MCF 10A (cell line): Measurements from ENCODE around the gene PIEZO2. TPM values are rescaled to one million over a fixed set of nuclear protein-coding genes. Genes with fewer than 3 reads are reported as not detected.

Experiments
- BruUV-seq: library from RNA; stranded (reverse); fragments of 400-500 nt; replicated peaks from 2 replicates; lab custom pipeline; 2021; lab: Mats Ljungman, UMichigan
- CTCF ChIA-PET: fragments of 300-600 bp; sonication (Branson Sonifier 250); formaldehyde crosslinking; extraction: SDS; loops from one replicate; lab custom pipeline; 2021; ENCODE audit warnings: antibody characterized with exemption, inconsistent platforms; lab: Yijun Ruan, JAX
- POLR2A ChIA-PET: fragments of 300-600, 350-650 bp; sonication (Branson Sonifier 250); formaldehyde crosslinking; extraction: SDS; loops from one replicate; lab custom pipeline; 2020; ENCODE audit warnings: antibody characterized with exemption, inconsistent platforms; lab: Yijun Ruan, JAX
- DNase-seq: peaks from one replicate; pipeline ENCODE4 v3.0.0-alpha.2; 2018; ENCODE audit not compliant: unreplicated experiment
- H3K27ac Mint-ChIP-seq: one replicate; pipeline ENCODE4 v1.8.0; 2022; ENCODE audit warnings: mild to moderate bottlenecking, low read depth, mixed read lengths; ENCODE audit not compliant: unreplicated experiment
- H3K27me3 Mint-ChIP-seq: one replicate; pipeline ENCODE4 v1.8.0; 2022; ENCODE audit warnings: mixed read lengths; ENCODE audit not compliant: insufficient read depth, unreplicated experiment
- H3K36me3 Mint-ChIP-seq: one replicate; pipeline ENCODE4 v1.8.0; 2022; ENCODE audit warnings: mild to moderate bottlenecking, moderate library complexity, mixed read lengths; ENCODE audit not compliant: insufficient read depth, unreplicated experiment
- H3K4me1 Mint-ChIP-seq: one replicate; pipeline ENCODE4 v1.8.0; 2022; ENCODE audit warnings: mixed read lengths; ENCODE audit not compliant: insufficient read depth, unreplicated experiment
- H3K4me3 Mint-ChIP-seq: one replicate; pipeline ENCODE4 v1.8.0; 2022; ENCODE audit warnings: mild to moderate bottlenecking, moderate library complexity, mixed read lengths; ENCODE audit not compliant: unreplicated experiment
- H3K9me3 Mint-ChIP-seq: one replicate; pipeline ENCODE4 v1.8.0; 2022; ENCODE audit warnings: mixed read lengths; ENCODE audit not compliant: unreplicated experiment
- CTCF ChIP-seq: fragments of 200-600 bp; IDR thresholded peaks from one replicate; pipeline ENCODE4 v1.8.0; 2022; ENCODE audit warnings: antibody characterized with exemption, mild to moderate bottlenecking; ENCODE audit not compliant: unreplicated experiment
- intact Hi-C: fragments of 100-400 bp; cut with micrococcal nuclease; formaldehyde crosslinking; loops from 2 replicates; pipeline ENCODE4 v1.14.1; 2022
- total RNA-seq: library from RNA; stranded (reverse); gene quantifications from 2 replicates; pipeline ENCODE4 v1.2.3, GENCODE V29; 2022

The PIEZO2 gene
- total RNA-seq, 1 experiment from 2014 or later = 0.49 TPM

GRCh38 chr18:10826400-10826799 lies 323.0 kb downstream of the PIEZO2 start:
- intact Hi-C loops = no loop called here
- H3K36me3 Mint-ChIP-seq = no peaks in the 10 kb centered on the region
- TF ChIP-seq CTCF = no peak

GRCh38 chr18:10822456-10822855 lies 326.9 kb downstream of the PIEZO2 start:
- Mint-ChIP-seq H3K27ac (no peak overlapping the region), H3K36me3 (no peaks in the 10 kb centered on the region), H3K4me3 (no peak overlapping the region), H3K9me3 (peaks cover 28% of the 10 kb centered on the region), H3K4me1 (no peaks in the 10 kb centered on the region), H3K27me3 (no peaks in the 10 kb centered on the region)
- CTCF ChIA-PET = no interaction called here
- DNase-seq = no peak
- intact Hi-C loops = no loop called here
- POLR2A ChIA-PET = interaction anchor here (1.0 kb wide), 1 partner anchor 12 kb away, joined by 3 read pairs; no protein-coding TSS in a partner anchor
- TF ChIP-seq CTCF = no peak
- no TSS peak for BruUV-seq

More at GRCh38 chr18:10826400-10826799, 323.0 kb downstream of the PIEZO2 start:
- no peak for DNase-seq
- CTCF ChIA-PET = no interaction called here
- Mint-ChIP-seq H3K27ac (no peak overlapping the region), H3K4me3 (no peak overlapping the region), H3K9me3 (peaks cover 12% of the 10 kb centered on the region), H3K27me3 (no peaks in the 10 kb centered on the region), H3K4me1 (no peaks in the 10 kb centered on the region)
- POLR2A ChIA-PET = no interaction called here
- BruUV-seq = no TSS peak

GRCh38 chr18:10820681-10821080 lies 328.7 kb downstream of the PIEZO2 start:
- POLR2A ChIA-PET = interaction anchor here (1.6 kb wide), 1 partner anchor 16 kb away, joined by 6 read pairs; no protein-coding TSS in a partner anchor
- H3K27me3 Mint-ChIP-seq = no peaks in the 10 kb centered on the region

GRCh38 chr18:10814336-10814735 lies 335.0 kb downstream of the PIEZO2 start:
- CTCF ChIA-PET = interaction anchor here (1.0 to 1.2 kb wide), 2 partner anchors 13 to 18 kb away, joined by 4 to 6 read pairs; no protein-coding TSS in a partner anchor
- TF ChIP-seq CTCF = no peak
- POLR2A ChIA-PET = no interaction called here
- H3K27me3 Mint-ChIP-seq = no peaks in the 10 kb centered on the region
- DNase-seq = no peak
- H3K9me3 Mint-ChIP-seq = no peaks in the 10 kb centered on the region
- no peak overlapping the region for H3K4me3 Mint-ChIP-seq
- no peaks in the 10 kb centered on the region for H3K36me3 Mint-ChIP-seq
- BruUV-seq = no TSS peak
- no peaks in the 10 kb centered on the region for H3K4me1 Mint-ChIP-seq
- intact Hi-C loops = no loop called here
- H3K27ac Mint-ChIP-seq = no peak overlapping the region

More at GRCh38 chr18:10820681-10821080, 328.7 kb downstream of the PIEZO2 start:
- H3K36me3 Mint-ChIP-seq = no peaks in the 10 kb centered on the region
- CTCF ChIA-PET = interaction anchor here (0.9 to 1.2 kb wide), 2 partner anchors 31 to 33 kb away, joined by 4 to 5 read pairs; no protein-coding TSS in a partner anchor
- intact Hi-C loops = no loop called here
- no TSS peak for BruUV-seq
- H3K4me3 Mint-ChIP-seq = no peak overlapping the region
- H3K27ac Mint-ChIP-seq = no peak overlapping the region
- DNase-seq = no peak
- H3K4me1 Mint-ChIP-seq = no peaks in the 10 kb centered on the region
- TF ChIP-seq CTCF = no peak
- H3K9me3 Mint-ChIP-seq = peaks cover 21% of the 10 kb centered on the region
